Common myeloid progenitor, CD34-positive (primary cell): ENCODE data around the gene MFN1. TPM values are rescaled to one million over a fixed set of nuclear protein-coding genes. Genes with fewer than 3 reads are reported as not detected.

Source experiments
- CTCF ChIA-PET: fragments of 350-600 bp; sonication (Branson Sonifier 250); formaldehyde crosslinking; loops from one replicate; lab custom pipeline; 2021; ENCODE audit warnings: antibody characterized with exemption; lab: Charles Lee
- POLR2A ChIA-PET: fragments of 350-600 bp; sonication (Branson Sonifier 250); formaldehyde crosslinking; loops from one replicate; lab custom pipeline; 2021; ENCODE audit warnings: antibody characterized with exemption; lab: Charles Lee
- DNase-seq, 3 donors: peaks; one replicate each; pipeline versions ENCODE4 v3.0.0 to v3.0.0-alpha.2; 2013
- H3K27ac ChIP-seq, 2 experiments: 1 replicate in 1 of 2; 2 replicates in 1 of 2; pipeline ENCODE4 v1.7.0; 2013; ENCODE audit warnings: inconsistent platforms in 2 of 2, low read length in 2 of 2, mild to moderate bottlenecking in 2 of 2, low read depth in 1 of 2, moderate library complexity in 1 of 2; ENCODE audit not compliant: severe bottlenecking in 2 of 2, insufficient read depth in 1 of 2, poor library complexity in 1 of 2
- H3K27me3 ChIP-seq, 5 experiments: replicated peaks in 2 of 5; 1 replicate in 3 of 5; 2 replicates in 2 of 5; pipeline versions ENCODE4 v1.6.1 to v1.7.0; 2013; ENCODE audit warnings: low read length in 4 of 5, mild to moderate bottlenecking in 2 of 5, moderate library complexity in 2 of 5, inconsistent platforms in 1 of 5; ENCODE audit not compliant: insufficient read depth in 5 of 5, control insufficient read depth in 4 of 5
- H3K36me3 ChIP-seq, 4 experiments: 1 replicate in 2 of 4; 2 replicates in 2 of 4; pipeline versions ENCODE4 v1.6.1 to v1.7.0; 2013; ENCODE audit warnings: low read length in 3 of 4, control low read depth in 1 of 4, mild to moderate bottlenecking in 1 of 4; ENCODE audit not compliant: control insufficient read depth in 4 of 4, insufficient read depth in 4 of 4
- H3K4me1 ChIP-seq, 4 experiments: 1 replicate in 3 of 4; 2 replicates in 1 of 4; pipeline versions ENCODE4 v1.6.1 to v1.7.1; 2013; ENCODE audit warnings: low read length in 3 of 4, mild to moderate bottlenecking in 3 of 4, control low read depth in 1 of 4, inconsistent platforms in 1 of 4, moderate library complexity in 1 of 4; ENCODE audit not compliant: control insufficient read depth in 4 of 4, insufficient read depth in 4 of 4; ENCODE audit errors: control extremely low read depth in 1 of 4
- H3K4me3 ChIP-seq, 7 experiments: 1 replicate in 4 of 7; 2 replicates in 3 of 7; pipeline versions ENCODE4 v1.5.1 to v1.7.0; 2013; ENCODE audit warnings: mild to moderate bottlenecking in 7 of 7, low read length in 6 of 7, moderate library complexity in 6 of 7, inconsistent platforms in 2 of 7, low read depth in 2 of 7, control low read depth in 1 of 7; ENCODE audit not compliant: insufficient read depth in 4 of 7, control insufficient read depth in 1 of 7; ENCODE audit errors: extremely low read depth in 1 of 7
- H3K9me3 ChIP-seq, 5 experiments: 1 replicate in 4 of 5; 2 replicates in 1 of 5; pipeline versions ENCODE4 v1.6.1 to v1.7.1; 2013; ENCODE audit warnings: low read length in 4 of 5, mild to moderate bottlenecking in 2 of 5, inconsistent platforms in 1 of 5, low read depth in 1 of 5, moderate library complexity in 1 of 5; ENCODE audit not compliant: control insufficient read depth in 4 of 5, insufficient read depth in 2 of 5; ENCODE audit errors: control extremely low read depth in 1 of 5
- WGBS: methylation state at CpG from one replicate; pipeline ENCODE4 v1.1.5; 2013; ENCODE audit not compliant: insufficient coverage; 5-methylcytosine and 5-hydroxymethylcytosine counted together
- polyA plus RNA-seq: library from polyadenylated mRNA; unstranded; fragments of 120-200 nt; gene quantifications from one replicate; pipeline ENCODE4 v1.2.1, GENCODE V29; 2013

MFN1 gene
- polyA plus RNA-seq = 30.9 TPM

DNA sequence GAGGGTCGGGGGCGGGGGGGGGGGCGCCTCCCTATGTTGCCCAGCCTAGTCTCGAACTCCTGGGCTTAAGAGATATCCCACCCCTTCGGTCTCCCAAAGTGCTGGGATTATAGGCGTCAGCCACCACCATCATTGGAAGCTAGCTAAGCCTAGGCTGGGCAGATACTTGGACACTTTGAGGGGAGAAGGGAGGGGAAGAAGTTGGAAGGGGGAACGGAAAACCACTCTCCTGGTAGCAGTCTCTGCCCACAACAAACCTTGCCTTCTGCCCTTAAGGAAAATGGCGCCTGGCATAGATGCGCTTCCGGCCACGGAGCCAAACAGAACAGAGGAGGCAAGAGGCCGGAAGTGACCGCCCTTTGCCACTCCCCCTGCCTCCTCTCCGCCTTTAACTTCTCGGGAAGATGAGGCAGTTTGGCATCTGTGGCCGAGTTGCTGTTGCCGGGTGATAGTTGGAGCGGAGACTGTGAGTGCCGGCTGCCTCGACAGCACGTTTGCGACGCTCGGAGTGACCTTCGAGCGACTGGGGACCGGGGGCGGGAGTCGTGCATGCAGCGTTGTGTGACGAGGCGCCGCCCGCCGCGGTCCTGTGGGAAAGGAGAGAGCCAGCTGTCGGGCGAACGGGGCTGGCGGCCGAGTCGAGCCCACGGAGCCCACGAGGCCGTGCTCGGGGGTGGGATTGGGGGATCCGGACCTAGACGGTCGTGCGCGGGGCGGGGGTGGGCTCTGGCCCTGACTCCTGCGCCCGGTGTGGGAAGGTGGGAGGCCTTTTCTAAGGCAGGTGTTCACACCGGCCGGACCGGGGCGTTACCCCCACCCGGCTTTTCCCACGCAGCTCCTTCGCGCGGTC lies at the start of gene MFN1:
MFN1 (plus strand) TSS at position 365 of the 850 bp plus-strand sequence. CDS start 1,143 bp downstream, outside the sequence.
- 0% methylated on average over 44 of the region's 63 CpGs for WGBS
- DNase-seq = peak; percentile 94 to 97 (median 95)
- Histone ChIP-seq H3K9me3 (no peaks in the 10 kb centered on the region), H3K4me1 (peaks cover 2 to 13% (median 9%) of the 10 kb centered on the region in 4 experiments), H3K27me3 (no peaks in the 10 kb centered on the region), H3K4me3 (peak within 1 kb of the TSS; percentile 84 to 99 (median 94)), H3K27ac (peak within 1 kb of the TSS; percentile 33 to 78), H3K36me3 (peaks cover 3 to 23% (median 15%) of the 10 kb centered on the region in 4 experiments)
- CTCF ChIA-PET = interaction anchor here (0.6 to 1.1 kb wide), 3 partner anchors 23 to 210 kb away, joined by 3 read pairs; no protein-coding TSS in a partner anchor
- POLR2A ChIA-PET = interaction anchor here (1.0 kb wide), 1 partner anchor 25 kb away, joined by 3 read pairs; no protein-coding TSS in a partner anchor

DNA sequence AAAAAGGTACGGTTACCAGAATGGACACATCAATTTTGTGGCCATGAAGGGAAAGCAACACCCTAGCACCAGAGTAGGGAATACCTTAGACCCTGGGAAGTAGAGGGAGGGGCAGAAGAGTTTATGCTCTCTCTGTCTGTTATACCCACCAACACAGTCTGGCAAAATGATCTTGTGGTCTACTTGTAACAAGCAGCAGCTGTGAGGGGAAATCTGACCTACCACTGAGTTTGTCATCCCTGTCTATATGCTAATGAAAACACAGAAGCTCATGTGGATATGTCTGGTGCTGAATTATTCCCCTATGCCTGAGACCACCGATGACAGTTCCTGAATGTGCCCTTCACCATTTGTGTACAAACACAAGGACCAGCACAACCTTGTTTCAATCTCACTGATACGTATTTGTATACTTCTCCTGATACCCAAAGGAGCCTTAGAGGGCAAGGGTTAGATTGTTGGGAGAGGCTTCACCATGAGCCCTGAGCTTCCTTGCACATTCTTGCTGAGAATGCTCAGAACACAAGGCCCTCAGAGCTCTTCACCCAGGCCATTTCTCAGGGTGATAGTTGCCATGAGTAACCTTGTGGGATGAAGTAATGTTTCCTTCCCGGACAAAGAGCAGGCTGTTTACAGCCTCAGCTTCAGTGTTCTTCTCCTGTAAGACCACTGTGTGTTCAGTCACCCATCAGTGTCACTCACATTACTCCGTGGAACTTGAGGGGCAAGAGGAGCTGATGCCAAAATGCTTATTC lies 49.4 kb upstream of the MFN1 start:
- DNase-seq = no peak
- Histone ChIP-seq H3K9me3 (peaks cover 0 to 2% (median 0%) of the 10 kb centered on the region in 5 experiments), H3K36me3 (no peaks in the 10 kb centered on the region), H3K27me3 (no peaks in the 10 kb centered on the region), H3K4me3 (no peak overlapping the region), H3K4me1 (no peaks in the 10 kb centered on the region), H3K27ac (no peak overlapping the region)
- ChIA-PET CTCF (interaction anchor here (0.6 to 1.3 kb wide), 3 partner anchors 10 to 221 kb away, joined by 3 to 4 read pairs (median 3); no protein-coding TSS in a partner anchor), POLR2A (no interaction called here)
- WGBS = 88% methylated on average over 3 of the region's 5 CpGs

DNA sequence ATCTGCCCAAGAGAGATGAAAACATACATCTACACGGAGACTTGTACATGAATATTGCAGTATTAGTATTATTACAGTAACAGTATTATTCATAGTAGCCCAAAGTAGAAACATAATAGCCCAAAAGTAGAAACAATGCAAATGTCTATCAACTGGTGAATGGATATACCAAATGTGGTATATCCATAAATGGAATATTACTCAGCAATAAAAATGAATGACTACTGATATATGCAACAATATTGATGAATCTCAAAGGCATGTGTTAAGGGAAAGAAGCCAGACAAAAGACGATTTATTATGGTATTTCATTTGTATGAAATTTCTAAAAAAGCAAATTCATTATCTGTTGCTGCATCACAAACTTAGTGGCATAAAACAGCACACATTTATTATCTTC lies 48.2 kb upstream of the MFN1 start:
- ChIA-PET POLR2A (no interaction called here), CTCF (interaction anchor here (1.3 kb wide), 1 partner anchor 16 kb away, joined by 4 read pairs; no protein-coding TSS in a partner anchor)
- Histone ChIP-seq H3K36me3 (no peaks in the 10 kb centered on the region), H3K4me1 (no peaks in the 10 kb centered on the region), H3K9me3 (peaks cover 0 to 2% (median 0%) of the 10 kb centered on the region in 5 experiments), H3K27ac (no peak overlapping the region), H3K27me3 (no peaks in the 10 kb centered on the region), H3K4me3 (no peak overlapping the region)
- no CpG with 5 or more reads among the region's 2 CpGs for whole genome bisulfite sequencing
- no peak for DNase-seq

DNA sequence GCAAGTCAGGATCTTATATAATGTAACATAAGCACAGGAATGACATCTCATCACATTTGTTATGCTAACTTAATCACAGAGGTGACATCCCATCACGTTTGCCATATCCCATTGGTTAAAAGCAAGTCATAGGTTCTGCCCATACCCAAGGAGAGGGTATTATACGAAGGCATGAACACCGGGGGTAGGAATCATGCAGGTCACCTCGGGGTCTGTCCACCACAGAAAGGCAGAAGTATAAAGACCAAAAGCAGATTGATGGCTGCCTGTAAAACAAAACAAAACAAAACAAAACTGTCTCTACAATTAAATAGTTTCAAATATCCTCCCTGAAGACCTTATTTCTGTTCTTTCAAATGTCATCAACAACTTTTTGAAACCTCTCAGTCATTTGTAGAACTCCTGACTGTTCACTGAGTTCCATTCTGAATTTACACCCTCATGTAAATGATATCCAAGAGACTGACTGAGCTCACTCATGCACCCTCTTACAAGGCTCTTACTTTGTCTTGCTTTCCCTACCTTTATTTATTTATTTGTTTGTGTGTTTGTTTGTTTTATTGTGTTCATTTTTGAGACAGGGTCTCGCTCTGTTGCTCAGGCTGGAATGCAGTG lies 47.4 kb upstream of the MFN1 start:
- POLR2A ChIA-PET = no interaction called here

GRCh38 chr3:179301645-179302044 lies 45.9 kb upstream of the MFN1 start:
- no CpG with 5 or more reads among the region's 3 CpGs for WGBS

More for the DNA sequence above, 47.4 kb upstream of the MFN1 start:
- DNase-seq = no peak
- no peak overlapping the region for H3K27ac ChIP-seq
- CTCF ChIA-PET = interaction anchor here (2.1 kb wide), 1 partner anchor 15 kb away, joined by 7 read pairs; no protein-coding TSS in a partner anchor
- no peak overlapping the region for H3K4me3 ChIP-seq
- WGBS = 96% methylated on average over 4 of the region's 5 CpGs
- no peaks in the 10 kb centered on the region for H3K4me1 ChIP-seq
- H3K27me3 ChIP-seq = no peaks in the 10 kb centered on the region
- H3K36me3 ChIP-seq = no peaks in the 10 kb centered on the region
- H3K9me3 ChIP-seq = peaks cover 0 to 2% (median 0%) of the 10 kb centered on the region in 5 experiments

GRCh38 chr3:179302111-179302510 lies 45.4 kb upstream of the MFN1 start:
- ChIA-PET POLR2A (no interaction called here), CTCF (interaction anchor here (1.1 to 2.1 kb wide), 3 partner anchors 10 to 19 kb away, joined by 4 to 7 read pairs (median 5); no protein-coding TSS in a partner anchor)
- Histone ChIP-seq H3K36me3 (no peaks in the 10 kb centered on the region), H3K27ac (no peak overlapping the region), H3K4me3 (no peak overlapping the region), H3K9me3 (peaks cover 0 to 2% (median 0%) of the 10 kb centered on the region in 5 experiments), H3K4me1 (no peaks in the 10 kb centered on the region), H3K27me3 (no peaks in the 10 kb centered on the region)
- WGBS = 96% methylated on average over 3 of the region's 7 CpGs
- DNase-seq = no peak

More at GRCh38 chr3:179301645-179302044, 45.9 kb upstream of the MFN1 start:
- Histone ChIP-seq H3K36me3 (no peaks in the 10 kb centered on the region), H3K27me3 (no peaks in the 10 kb centered on the region), H3K9me3 (peaks cover 0 to 2% (median 0%) of the 10 kb centered on the region in 5 experiments), H3K27ac (no peak overlapping the region), H3K4me1 (no peaks in the 10 kb centered on the region), H3K4me3 (no peak overlapping the region)
- CTCF ChIA-PET = interaction anchor here (1.7 to 2.1 kb wide), 2 partner anchors 14 to 20 kb away, joined by 5 to 7 read pairs; no protein-coding TSS in a partner anchor
- POLR2A ChIA-PET = no interaction called here
- DNase-seq = no peak
